IMR-90 (cell line): Measurements from ENCODE around the gene MAP7. TPM values are rescaled to one million over a fixed set of nuclear protein-coding genes. Genes with fewer than 3 reads are reported as not detected.

Source experiments
- ATAC-seq: fragments of 200-7000 bp; cut with Tn5 transposase; 2 replicates; pipeline ENCODE4 v1.9.1; 2020; ENCODE audit warnings: low read depth, mild to moderate bottlenecking, moderate library complexity
- BruUV-seq: library from RNA; stranded (reverse); fragments of 400-500 nt; replicated peaks from 2 replicates; lab custom pipeline; 2021; lab: Mats Ljungman, UMichigan
- CTCF ChIA-PET: fragments of 300-600 bp; formaldehyde crosslinking; extraction: SDS; loops from one replicate; lab custom pipeline; 2021; ENCODE audit warnings: antibody characterized with exemption; lab: Yijun Ruan, JAX
- POLR2A ChIA-PET: fragments of 300-600 bp; sonication (Branson Sonifier 250); formaldehyde crosslinking; loops from one replicate; lab custom pipeline; 2022; ENCODE audit warnings: antibody characterized with exemption; ENCODE audit not compliant: unreplicated experiment; lab: Charles Lee
- DNase-seq: peaks from one replicate; pipeline ENCODE4 v3.0.0; 2013
- H2AFZ ChIP-seq: replicated peaks from 2 replicates; pipeline ENCODE3; 2013; ENCODE audit warnings: low read length, mild to moderate bottlenecking; ENCODE audit not compliant: poor library complexity
- H2AK5ac ChIP-seq: 2 replicates; pipeline ENCODE4 v1.6.1; 2013; ENCODE audit warnings: low read depth, low read length, inconsistent platforms
- H2AK9ac ChIP-seq: replicated peaks from 2 replicates; pipeline ENCODE3; 2013; ENCODE audit warnings: mild to moderate bottlenecking, low read depth, low read length, moderate library complexity; ENCODE audit not compliant: poor library complexity
- H2BK120ac ChIP-seq: 2 replicates; pipeline ENCODE4 v1.6.1; 2013; ENCODE audit warnings: low read depth, low read length, inconsistent platforms
- H2BK15ac ChIP-seq: 3 replicates; pipeline ENCODE4 v1.6.1; 2013; ENCODE audit warnings: low read depth, low read length, inconsistent platforms
- H2BK20ac ChIP-seq: 2 replicates; pipeline ENCODE4 v1.6.1; 2013; ENCODE audit warnings: low read depth, mild to moderate bottlenecking, inconsistent platforms, low read length, moderate library complexity
- H2BK5ac ChIP-seq: 2 replicates; pipeline ENCODE4 v1.6.1; 2013; ENCODE audit warnings: mild to moderate bottlenecking, low read depth, low read length, inconsistent platforms; ENCODE audit not compliant: poor library complexity, severe bottlenecking
- H3K14ac ChIP-seq: replicated peaks from 2 replicates; pipeline ENCODE4 v1.6.1; 2013; ENCODE audit warnings: low read depth, low read length, inconsistent platforms
- H3K18ac ChIP-seq: 2 replicates; pipeline ENCODE4 v1.6.1; 2013; ENCODE audit warnings: low read depth, low read length, control low read depth
- H3K23ac ChIP-seq: 2 replicates; pipeline ENCODE4 v1.6.1; 2013; ENCODE audit warnings: low read depth, low read length, inconsistent platforms
- H3K27ac ChIP-seq: 2 replicates; pipeline ENCODE4 v1.5.1; 2013; ENCODE audit warnings: mild to moderate bottlenecking, control low read depth, low read length; ENCODE audit not compliant: insufficient read depth
- H3K27me3 ChIP-seq: 2 replicates; pipeline ENCODE4 v1.6.1; 2013; ENCODE audit warnings: low read length; ENCODE audit not compliant: control insufficient read depth, insufficient read depth
- H3K36me3 ChIP-seq: 2 replicates; pipeline ENCODE4 v1.6.1; 2013; ENCODE audit warnings: low read length, mixed read lengths; ENCODE audit not compliant: control insufficient read depth, insufficient read depth
- H3K4ac ChIP-seq: 2 replicates; pipeline ENCODE4 v1.6.1; 2013; ENCODE audit warnings: low read depth, low read length, inconsistent platforms
- H3K4me1 ChIP-seq: 2 replicates; pipeline ENCODE4 v1.6.1; 2013; ENCODE audit warnings: low read length, mixed read lengths; ENCODE audit not compliant: control insufficient read depth, insufficient read depth
- H3K4me2 ChIP-seq: 2 replicates; pipeline ENCODE4 v1.6.1; 2013; ENCODE audit warnings: low read depth, mild to moderate bottlenecking, control low read depth, low read length, moderate library complexity
- H3K4me3 ChIP-seq: 2 replicates; pipeline ENCODE4 v1.5.1; 2013; ENCODE audit warnings: low read depth, mild to moderate bottlenecking, control low read depth, low read length, moderate library complexity; ENCODE audit not compliant: insufficient read depth
- H3K56ac ChIP-seq: 2 replicates; pipeline ENCODE4 v1.6.1; 2013; ENCODE audit warnings: low read length, inconsistent platforms; ENCODE audit not compliant: insufficient read depth; ENCODE audit errors: extremely low read depth
- H3K79me1 ChIP-seq, 2 experiments: 2 replicates each; pipeline ENCODE4 v1.6.1; 2013; ENCODE audit warnings: low read length in 2 of 2, inconsistent platforms in 1 of 2, low read depth in 1 of 2
- H3K9ac ChIP-seq: 2 replicates; pipeline ENCODE4 v1.6.1; 2013; ENCODE audit warnings: low read depth, low read length, control low read depth
- H3K9me1 ChIP-seq: 2 replicates; pipeline ENCODE4 v1.6.1; 2013; ENCODE audit warnings: low read length, inconsistent platforms; ENCODE audit not compliant: insufficient read depth
- H3K9me3 ChIP-seq: 2 replicates; pipeline ENCODE4 v1.6.1; 2013; ENCODE audit warnings: low read length; ENCODE audit not compliant: control insufficient read depth, insufficient read depth
- H4K20me1 ChIP-seq: 2 replicates; pipeline ENCODE4 v1.6.1; 2013; ENCODE audit warnings: low read length, inconsistent platforms; ENCODE audit not compliant: insufficient read depth
- H4K5ac ChIP-seq: 2 replicates; pipeline ENCODE4 v1.6.1; 2013; ENCODE audit warnings: mild to moderate bottlenecking, low read depth, low read length, control low read depth
- H4K8ac ChIP-seq, 2 experiments: 2 replicates each; pipeline ENCODE4 v1.6.1; 2013; ENCODE audit warnings: low read depth in 2 of 2, low read length in 2 of 2, control low read depth in 1 of 2, inconsistent platforms in 1 of 2
- H4K91ac ChIP-seq: 2 replicates; pipeline ENCODE4 v1.6.1; 2013; ENCODE audit warnings: low read depth, low read length, inconsistent platforms; ENCODE audit not compliant: insufficient read depth
- BHLHE40 ChIP-seq: fragments of 150-350 bp; IDR thresholded peaks from 2 replicates; pipeline ENCODE4 v1.6.1; 2016; ENCODE audit warnings: mild to moderate bottlenecking, low read depth, low read length
- CEBPB ChIP-seq: IDR thresholded peaks from 2 replicates; pipeline ENCODE4 v1.6.1; 2012; ENCODE audit warnings: low read depth, low read length, improper control_type of control experiment
- CHD1 ChIP-seq: IDR thresholded peaks from 2 replicates; pipeline ENCODE4 v1.6.1; 2012; ENCODE audit warnings: low read depth, low read length, improper control_type of control experiment
- FOS ChIP-seq: fragments of 150-350 bp; IDR thresholded peaks from 2 replicates; pipeline ENCODE4 v1.6.1; 2016; ENCODE audit warnings: low read depth, low read length
- MAFK ChIP-seq: IDR thresholded peaks from 2 replicates; pipeline ENCODE4 v1.6.1; 2012; ENCODE audit warnings: low read depth, low read length, improper control_type of control experiment
- MAZ ChIP-seq: IDR thresholded peaks from 2 replicates; pipeline ENCODE4 v1.6.1; 2012; ENCODE audit warnings: low read depth, mild to moderate bottlenecking, low read length, improper control_type of control experiment, moderate library complexity, borderline replicate concordance
- MXI1 ChIP-seq: IDR thresholded peaks from 2 replicates; pipeline ENCODE4 v1.6.1; 2012; ENCODE audit warnings: low read depth, mild to moderate bottlenecking, low read length, moderate library complexity, borderline replicate concordance
- NFE2L2 ChIP-seq: fragments of 150-350 bp; IDR thresholded peaks from 2 replicates; pipeline ENCODE4 v1.6.1; 2016; ENCODE audit warnings: low read depth, mild to moderate bottlenecking, low read length
- POLR2A ChIP-seq: IDR thresholded peaks from 2 replicates; pipeline ENCODE4 v1.6.1; 2012; ENCODE audit warnings: mild to moderate bottlenecking, low read depth, low read length
- RAD21 ChIP-seq: IDR thresholded peaks from 2 replicates; pipeline ENCODE4 v1.6.1; 2012; ENCODE audit warnings: low read length, improper control_type of control experiment
- RCOR1 ChIP-seq: IDR thresholded peaks from 2 replicates; pipeline ENCODE4 v1.6.1; 2012; ENCODE audit warnings: mild to moderate bottlenecking, low read length, improper control_type of control experiment; ENCODE audit not compliant: insufficient replicate concordance
- RFX5 ChIP-seq: IDR thresholded peaks from 2 replicates; pipeline ENCODE4 v1.8.0; 2012; ENCODE audit warnings: low read depth, mild to moderate bottlenecking, low read length, moderate library complexity
- SMC3 ChIP-seq: fragments of 150-350 bp; IDR thresholded peaks from 2 replicates; pipeline ENCODE4 v1.6.1; 2016; ENCODE audit warnings: low read depth, mild to moderate bottlenecking, antibody characterized with exemption, low read length, moderate library complexity
- WGBS, 2 experiments: methylation state at CpG; one replicate each; pipeline versions ENCODE4 v1.1.5 to v1.1.7; 2013; ENCODE audit warnings: missing lambda C conversion rate in 2 of 2; ENCODE audit not compliant: insufficient read length in 1 of 2; ENCODE audit errors: extremely low coverage in 2 of 2; 5-methylcytosine and 5-hydroxymethylcytosine counted together
- dilution Hi-C: fragments of 300-500 bp; cut with HindIII; formaldehyde crosslinking; loops from one replicate; pipeline ENCODE4 v1.14.3; 2018; ENCODE audit warnings: low sequenced_read_pairs; ENCODE audit not compliant: unreplicated experiment
- in situ Hi-C: fragments of 300-500 bp; cut with MboI; formaldehyde crosslinking; loops from 3 replicates; pipeline ENCODE4 v1.14.3; 2019; ENCODE audit warnings: low sequenced_read_pairs, inconsistent platforms, mixed read lengths
- intact Hi-C: fragments of 100-400 bp; cut with micrococcal nuclease; formaldehyde crosslinking; loops from 2 replicates; pipeline ENCODE4 v1.10.0; 2022
- polyA plus RNA-seq, 3 experiments: library from polyadenylated mRNA; depleted of rRNA; stranded (reverse); fragments of >200 nt; gene quantifications; 2 replicates each; pipeline ENCODE4 v1.2.3, GENCODE V29; 2012; ENCODE audit warnings: low replicate concordance in 1 of 3
- total RNA-seq: library from RNA; depleted of rRNA; stranded (reverse); fragments of >200 nt; gene quantifications from 2 replicates; pipeline ENCODE4 v1.2.3, GENCODE V29; 2012
- TF ChIP-seq, protein P1 (sequence below): fragments of 150-350 bp; IDR thresholded peaks from 2 replicates; pipeline ENCODE4 v1.6.1; 2017; ENCODE audit warnings: mild to moderate bottlenecking, antibody characterized with exemption, low read length, low read depth
- TF ChIP-seq, protein P2 (sequence below): fragments of 150-350 bp; IDR thresholded peaks from 2 replicates; pipeline ENCODE4 v1.6.1; 2016; ENCODE audit warnings: low read depth, mild to moderate bottlenecking, low read length, moderate library complexity, borderline replicate concordance
- TF ChIP-seq, protein P3 (sequence below): conservative IDR thresholded peaks from 2 replicates; pipeline ENCODE4 v1.5.1; 2012; ENCODE audit warnings: mild to moderate bottlenecking, low read depth, low read length, improper control_type of control experiment

MAP7 gene
- total and polyA plus RNA-seq, 2 of the 4 experiments (the other 2 are of a cell fraction) = 0.19 to 0.36 TPM

DNA sequence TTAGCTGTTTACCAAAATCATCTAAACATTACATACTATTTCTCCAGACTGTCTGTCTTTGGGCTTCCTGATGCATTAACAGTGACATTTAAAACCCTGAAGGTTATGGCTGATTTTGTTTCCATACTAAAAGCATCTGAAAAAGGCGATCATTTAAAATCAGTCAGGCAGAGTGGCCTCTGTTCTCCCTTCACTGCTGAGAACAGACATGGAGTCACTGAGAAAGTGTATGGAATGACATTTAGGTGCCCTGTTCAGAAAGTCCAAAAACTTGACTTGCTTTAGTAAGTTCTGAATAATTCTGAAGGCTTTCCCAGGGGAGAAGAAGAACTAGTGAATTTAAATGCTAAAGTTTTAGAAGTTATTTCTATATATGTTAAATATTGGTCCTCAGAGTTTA lies 83.0 kb downstream of the MAP7 start:
- Histone ChIP-seq H3K36me3 (no peaks in the 10 kb centered on the region), H4K20me1 (no peaks in the 10 kb centered on the region), H3K14ac (no peak overlapping the region), H3K27ac (no peak overlapping the region), H3K4me3 (no peak overlapping the region), H4K91ac (no peak overlapping the region), H2AFZ (no peak overlapping the region), H2BK15ac (no peak overlapping the region), H3K56ac (no peak overlapping the region), H2BK120ac (no peak overlapping the region), H4K5ac (no peak overlapping the region), H3K9ac (no peak overlapping the region), H3K9me3 (no peaks in the 10 kb centered on the region), H3K4me2 (no peak overlapping the region), H3K4ac (no peak overlapping the region), H2BK20ac (no peak overlapping the region), H3K79me1 (no peaks in the 10 kb centered on the region), H3K23ac (no peak overlapping the region), H3K4me1 (peaks cover 3% of the 10 kb centered on the region; the same call in 1 of the 2 replicates), H3K18ac (no peak overlapping the region), H3K27me3 (peaks cover 7% of the 10 kb centered on the region), H2BK5ac (no peak overlapping the region), H3K9me1 (no peaks in the 10 kb centered on the region), H4K8ac (no peak overlapping the region), H2AK5ac (no peak overlapping the region), H2AK9ac (no peak overlapping the region)
- DNase-seq = no peak
- TF ChIP-seq MXI1 (no peak), BHLHE40 (no peak), RAD21 (no peak), FOS (no peak), MAFK (no peak), POLR2A (no peak), RFX5 (no peak), CHD1 (no peak), SMC3 (no peak), RCOR1 (no peak), CEBPB (no peak), MAZ (no peak), NFE2L2 (no peak)
- TF ChIP-seq, protein P1, sequence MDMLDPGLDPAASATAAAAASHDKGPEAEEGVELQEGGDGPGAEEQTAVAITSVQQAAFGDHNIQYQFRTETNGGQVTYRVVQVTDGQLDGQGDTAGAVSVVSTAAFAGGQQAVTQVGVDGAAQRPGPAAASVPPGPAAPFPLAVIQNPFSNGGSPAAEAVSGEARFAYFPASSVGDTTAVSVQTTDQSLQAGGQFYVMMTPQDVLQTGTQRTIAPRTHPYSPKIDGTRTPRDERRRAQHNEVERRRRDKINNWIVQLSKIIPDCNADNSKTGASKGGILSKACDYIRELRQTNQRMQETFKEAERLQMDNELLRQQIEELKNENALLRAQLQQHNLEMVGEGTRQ = no peak
- TF ChIP-seq, protein P2, sequence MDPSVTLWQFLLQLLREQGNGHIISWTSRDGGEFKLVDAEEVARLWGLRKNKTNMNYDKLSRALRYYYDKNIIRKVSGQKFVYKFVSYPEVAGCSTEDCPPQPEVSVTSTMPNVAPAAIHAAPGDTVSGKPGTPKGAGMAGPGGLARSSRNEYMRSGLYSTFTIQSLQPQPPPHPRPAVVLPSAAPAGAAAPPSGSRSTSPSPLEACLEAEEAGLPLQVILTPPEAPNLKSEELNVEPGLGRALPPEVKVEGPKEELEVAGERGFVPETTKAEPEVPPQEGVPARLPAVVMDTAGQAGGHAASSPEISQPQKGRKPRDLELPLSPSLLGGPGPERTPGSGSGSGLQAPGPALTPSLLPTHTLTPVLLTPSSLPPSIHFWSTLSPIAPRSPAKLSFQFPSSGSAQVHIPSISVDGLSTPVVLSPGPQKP = no peak
- TF ChIP-seq, protein P3, sequence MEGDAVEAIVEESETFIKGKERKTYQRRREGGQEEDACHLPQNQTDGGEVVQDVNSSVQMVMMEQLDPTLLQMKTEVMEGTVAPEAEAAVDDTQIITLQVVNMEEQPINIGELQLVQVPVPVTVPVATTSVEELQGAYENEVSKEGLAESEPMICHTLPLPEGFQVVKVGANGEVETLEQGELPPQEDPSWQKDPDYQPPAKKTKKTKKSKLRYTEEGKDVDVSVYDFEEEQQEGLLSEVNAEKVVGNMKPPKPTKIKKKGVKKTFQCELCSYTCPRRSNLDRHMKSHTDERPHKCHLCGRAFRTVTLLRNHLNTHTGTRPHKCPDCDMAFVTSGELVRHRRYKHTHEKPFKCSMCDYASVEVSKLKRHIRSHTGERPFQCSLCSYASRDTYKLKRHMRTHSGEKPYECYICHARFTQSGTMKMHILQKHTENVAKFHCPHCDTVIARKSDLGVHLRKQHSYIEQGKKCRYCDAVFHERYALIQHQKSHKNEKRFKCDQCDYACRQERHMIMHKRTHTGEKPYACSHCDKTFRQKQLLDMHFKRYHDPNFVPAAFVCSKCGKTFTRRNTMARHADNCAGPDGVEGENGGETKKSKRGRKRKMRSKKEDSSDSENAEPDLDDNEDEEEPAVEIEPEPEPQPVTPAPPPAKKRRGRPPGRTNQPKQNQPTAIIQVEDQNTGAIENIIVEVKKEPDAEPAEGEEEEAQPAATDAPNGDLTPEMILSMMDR = no peak
- POLR2A ChIA-PET = no interaction called here
- no CpG with 5 or more reads among the region's 1 CpG for WGBS, 2 experiments
- no TSS peak for BruUV-seq
- CTCF ChIA-PET = no interaction called here
- no peak for ATAC-seq
- in situ Hi-C loops (no loop called here), intact Hi-C loops (no loop called here), dilution Hi-C loops (no loop called here)
